ENCODE data around the gene POLA1. TPM values are rescaled to one million over a fixed set of nuclear protein-coding genes. Genes with fewer than 3 reads are reported as not detected.
"Not testable (repeated sequence)": the region's sequence is repeated elsewhere in the genome, so short reads cannot be mapped to it uniquely, and the experiment has no call there.

The POLA1 gene
- total RNA-seq, 4 donors from 2014 or later: 8.5 to 18.9 (median 8.8) TPM

- intact Hi-C loops (cut with DNase I): no loop called here
- no peaks in the 10 kb centered on the region for H3K4me1 ChIP-seq
- whole genome bisulfite sequencing, 2 donors: 79 to 90% methylated on average over 2 of the region's 2 CpGs
- no peak for DNase-seq
- no peak overlapping the region for H3K4me3 ChIP-seq (replicated peaks in 1 of 3)
- H3K9me3 ChIP-seq: no peaks in the 10 kb centered on the region
- no peaks in the 10 kb centered on the region for H3K27me3 ChIP-seq
- TF ChIP-seq, protein P1, sequence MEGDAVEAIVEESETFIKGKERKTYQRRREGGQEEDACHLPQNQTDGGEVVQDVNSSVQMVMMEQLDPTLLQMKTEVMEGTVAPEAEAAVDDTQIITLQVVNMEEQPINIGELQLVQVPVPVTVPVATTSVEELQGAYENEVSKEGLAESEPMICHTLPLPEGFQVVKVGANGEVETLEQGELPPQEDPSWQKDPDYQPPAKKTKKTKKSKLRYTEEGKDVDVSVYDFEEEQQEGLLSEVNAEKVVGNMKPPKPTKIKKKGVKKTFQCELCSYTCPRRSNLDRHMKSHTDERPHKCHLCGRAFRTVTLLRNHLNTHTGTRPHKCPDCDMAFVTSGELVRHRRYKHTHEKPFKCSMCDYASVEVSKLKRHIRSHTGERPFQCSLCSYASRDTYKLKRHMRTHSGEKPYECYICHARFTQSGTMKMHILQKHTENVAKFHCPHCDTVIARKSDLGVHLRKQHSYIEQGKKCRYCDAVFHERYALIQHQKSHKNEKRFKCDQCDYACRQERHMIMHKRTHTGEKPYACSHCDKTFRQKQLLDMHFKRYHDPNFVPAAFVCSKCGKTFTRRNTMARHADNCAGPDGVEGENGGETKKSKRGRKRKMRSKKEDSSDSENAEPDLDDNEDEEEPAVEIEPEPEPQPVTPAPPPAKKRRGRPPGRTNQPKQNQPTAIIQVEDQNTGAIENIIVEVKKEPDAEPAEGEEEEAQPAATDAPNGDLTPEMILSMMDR (IDR thresholded peaks at IDR 0.05): no peak
- TF ChIP-seq POLR2A (IDR thresholded peaks at IDR 0.05): no peak
- no peaks in the 10 kb centered on the region for H3K36me3 ChIP-seq
- H3K27ac ChIP-seq: no peak overlapping the region
Observed at GRCh38 chrX:24799565-24799964, 105.8 kb downstream of the POLA1 start.

GRCh38 chrX:24805201-24805600 is 111.5 kb downstream of the POLA1 start:
- DNase-seq: no peak
- intact Hi-C loops (cut with DNase I): no loop called here
- TF ChIP-seq, protein P1 (IDR thresholded peaks at IDR 0.05): no peak
- no peak for TF ChIP-seq POLR2A (IDR thresholded peaks at IDR 0.05)
- no peaks in the 10 kb centered on the region for H3K4me1 ChIP-seq
- no peaks in the 10 kb centered on the region for H3K9me3 ChIP-seq
- H3K36me3 ChIP-seq: no peaks in the 10 kb centered on the region
- no peaks in the 10 kb centered on the region for H3K27me3 ChIP-seq
- WGBS, 2 donors: 87 to 95% methylated on average over 7 of the region's 7 CpGs
- H3K27ac ChIP-seq: no peak overlapping the region
- H3K4me3 ChIP-seq (replicated peaks in 1 of 3): no peak overlapping the region

DNA sequence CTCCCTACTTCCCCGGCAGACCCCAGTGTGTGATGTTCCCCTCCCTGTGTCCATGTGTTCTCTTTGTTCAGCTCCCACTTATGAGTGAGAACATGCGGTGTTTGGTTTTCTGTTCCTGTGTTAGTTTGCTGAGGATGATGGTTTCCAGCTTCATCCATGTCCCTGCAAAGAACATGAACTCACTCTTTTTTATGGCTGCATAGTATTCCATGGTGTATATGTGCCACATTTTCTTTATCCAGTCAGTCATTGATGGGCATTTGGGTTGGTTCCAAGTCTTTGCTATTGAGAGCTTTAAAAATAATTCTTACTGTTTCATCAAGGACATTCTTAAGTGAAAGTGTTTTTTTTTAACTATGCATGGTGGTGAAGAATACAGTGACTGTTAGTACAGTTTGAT is 126.1 kb downstream of the POLA1 start:
- WGBS, 2 donors: 93 to 96% methylated on average over 2 of the region's 2 CpGs
- H3K27me3 ChIP-seq; H3K9me3 ChIP-seq; H3K36me3 ChIP-seq; intact Hi-C loops (cut with DNase I); DNase-seq; H3K27ac ChIP-seq; H3K4me3 ChIP-seq (replicated peaks in 1 of 3); H3K4me1 ChIP-seq: not testable (repeated sequence)

DNA sequence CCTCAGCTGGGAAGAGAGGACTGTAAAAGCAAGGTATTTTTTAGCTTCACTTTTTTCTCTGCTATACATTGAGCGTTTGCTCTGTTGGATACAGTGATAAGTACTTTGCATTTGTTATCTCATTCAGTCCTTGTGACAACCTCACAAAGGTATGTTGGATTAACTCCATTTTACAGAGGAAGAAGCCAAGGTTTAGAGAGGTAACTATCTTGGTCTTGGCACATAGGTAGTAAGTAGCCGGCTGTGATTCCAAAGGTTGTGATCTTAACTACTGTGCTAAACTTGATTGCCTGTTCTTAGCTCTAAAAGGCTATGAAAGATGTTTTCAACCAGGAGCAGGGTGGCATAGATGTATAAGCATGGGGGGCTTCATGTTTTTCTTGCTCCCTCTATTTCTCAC is 134.4 kb downstream of the POLA1 start:
- TF ChIP-seq POLR2A (IDR thresholded peaks at IDR 0.05): no peak
- TF ChIP-seq, protein P1 (IDR thresholded peaks at IDR 0.05): no peak
- no peak overlapping the region for H3K4me3 ChIP-seq (replicated peaks in 1 of 3)
- intact Hi-C loops (cut with DNase I): no loop called here
- no peak for DNase-seq
- no peaks in the 10 kb centered on the region for H3K9me3 ChIP-seq
- H3K27me3 ChIP-seq: no peaks in the 10 kb centered on the region
- H3K27ac ChIP-seq: no peak overlapping the region
- 96 to 100% methylated on average over 2 of the region's 2 CpGs for WGBS, 2 donors
- H3K4me1 ChIP-seq: no peaks in the 10 kb centered on the region
- H3K36me3 ChIP-seq: no peaks in the 10 kb centered on the region

GRCh38 chrX:24828600-24828999 is 134.9 kb downstream of the POLA1 start:
- Histone ChIP-seq H3K4me1 (no peaks in the 10 kb centered on the region), H3K36me3 (no peaks in the 10 kb centered on the region), H3K27me3 (no peaks in the 10 kb centered on the region), H3K4me3 (replicated peaks in 1 of 3) (no peak overlapping the region), H3K27ac (no peak overlapping the region), H3K9me3 (no peaks in the 10 kb centered on the region)
- intact Hi-C loops (cut with DNase I): no loop called here
- no peak for TF ChIP-seq POLR2A (IDR thresholded peaks at IDR 0.05)
- TF ChIP-seq, protein P1 (IDR thresholded peaks at IDR 0.05): no peak
- WGBS, 2 donors: 96 to 98% methylated on average over 2 of the region's 2 CpGs
- no peak for DNase-seq

GRCh38 chrX:24833695-24834094 is 140.0 kb downstream of the POLA1 start:
- Histone ChIP-seq H3K9me3 (no peaks in the 10 kb centered on the region), H3K36me3 (no peaks in the 10 kb centered on the region), H3K27ac (no peak overlapping the region), H3K4me1 (peaks cover 0 to under 1% of the 10 kb centered on the region in 2 donors), H3K4me3 (replicated peaks in 1 of 3) (no peak overlapping the region), H3K27me3 (no peaks in the 10 kb centered on the region)
- WGBS, 2 donors: 95 to 98% methylated on average over 4 to 5 of the region's 5 CpGs
- no peak for DNase-seq
- TF ChIP-seq, protein P1 (IDR thresholded peaks at IDR 0.05): no peak
- no peak for TF ChIP-seq POLR2A (IDR thresholded peaks at IDR 0.05)
- intact Hi-C loops (cut with DNase I): loop anchor here (10.0 kb wide), 1 partner anchor 311 kb away; no protein-coding TSS in a partner anchor

Measured in thyroid gland (tissue), 4 donors.